ENCODE results near the gene CDH13. TPM values are rescaled to one million over a fixed set of nuclear protein-coding genes. Genes with fewer than 3 reads are reported as not detected.

The CDH13 gene
- total RNA-seq, 4 donors from 2014 or later, result 6.4 to 19.7 (median 11.7) TPM

- TF ChIP-seq CTCF (IDR thresholded peaks at IDR 0.05; ENCODE audit: low read depth), result no peak
Measured at GRCh38 chr16:83115491-83116232, 488.9 kb downstream of the CDH13 start.

DNA sequence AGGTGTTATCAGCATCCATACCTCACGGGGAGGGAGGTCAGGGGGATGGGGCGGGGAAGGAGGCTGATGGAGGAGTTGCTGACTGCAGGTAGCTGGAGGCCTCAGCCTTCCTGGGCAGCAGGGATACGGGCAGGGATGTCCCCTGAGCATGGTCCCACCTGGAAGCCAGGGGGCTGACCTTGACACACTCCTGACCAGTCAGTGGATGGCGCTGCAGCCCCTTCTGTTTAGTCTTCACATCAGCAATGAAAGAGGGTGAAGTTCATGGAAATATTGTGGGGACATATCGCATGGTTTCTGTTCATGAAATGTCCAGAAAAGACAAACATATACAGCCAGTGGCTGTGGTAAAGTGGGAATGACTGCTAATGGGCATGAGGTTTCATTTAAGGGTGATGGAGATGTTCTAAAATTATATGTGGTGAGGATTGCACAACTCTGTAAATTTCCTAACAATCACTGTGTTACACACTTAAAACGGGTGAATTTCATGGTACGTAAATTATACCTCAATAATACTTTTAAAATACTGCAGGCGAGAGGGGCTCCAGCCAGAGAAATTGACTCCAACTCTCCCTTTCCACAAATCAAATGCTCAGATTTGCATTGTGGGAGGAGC is 489.6 kb downstream of the CDH13 start:
- no peak for TF ChIP-seq CTCF (IDR thresholded peaks at IDR 0.05; ENCODE audit: low read depth)

GRCh38 chr16:83117810-83118209 is 491.0 kb downstream of the CDH13 start:
- TF ChIP-seq CTCF (IDR thresholded peaks at IDR 0.05; ENCODE audit: low read depth), result no peak

GRCh38 chr16:83118365-83118764 is 491.6 kb downstream of the CDH13 start:
- no peak for TF ChIP-seq CTCF (IDR thresholded peaks at IDR 0.05; ENCODE audit: low read depth)

DNA sequence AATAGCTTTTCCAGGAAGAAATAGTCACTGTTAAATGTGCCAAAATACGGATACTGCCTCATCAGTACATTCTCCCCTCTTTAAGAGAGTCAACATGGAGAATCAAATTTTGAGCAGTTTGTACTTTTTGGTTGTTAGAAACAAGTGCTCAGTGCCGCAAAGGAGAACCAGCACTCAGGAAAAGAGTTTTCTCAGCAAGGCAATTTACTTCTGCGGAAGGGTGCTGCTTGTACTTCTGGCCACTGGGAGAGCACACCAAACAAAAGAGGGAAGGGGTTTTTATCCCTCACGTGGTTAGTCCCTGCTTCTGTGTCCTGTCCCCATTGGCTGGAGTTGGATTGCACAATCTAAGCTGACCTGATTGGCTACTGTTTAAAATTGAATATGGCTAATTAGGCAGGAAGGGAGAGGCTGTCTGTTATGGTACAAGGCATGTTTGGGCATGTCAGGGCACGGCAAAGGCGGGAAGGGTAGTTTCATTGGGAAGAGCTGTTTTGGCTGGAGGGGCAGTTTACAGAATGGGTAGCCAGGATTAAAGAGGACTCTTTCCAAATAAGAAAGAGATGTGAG is 499.3 kb downstream of the CDH13 start:
- TF ChIP-seq CTCF (IDR thresholded peaks at IDR 0.05; ENCODE audit: low read depth), result no peak

GRCh38 chr16:83128041-83128440 is 501.3 kb downstream of the CDH13 start:
- no peak for TF ChIP-seq CTCF (IDR thresholded peaks at IDR 0.05; ENCODE audit: low read depth)

DNA sequence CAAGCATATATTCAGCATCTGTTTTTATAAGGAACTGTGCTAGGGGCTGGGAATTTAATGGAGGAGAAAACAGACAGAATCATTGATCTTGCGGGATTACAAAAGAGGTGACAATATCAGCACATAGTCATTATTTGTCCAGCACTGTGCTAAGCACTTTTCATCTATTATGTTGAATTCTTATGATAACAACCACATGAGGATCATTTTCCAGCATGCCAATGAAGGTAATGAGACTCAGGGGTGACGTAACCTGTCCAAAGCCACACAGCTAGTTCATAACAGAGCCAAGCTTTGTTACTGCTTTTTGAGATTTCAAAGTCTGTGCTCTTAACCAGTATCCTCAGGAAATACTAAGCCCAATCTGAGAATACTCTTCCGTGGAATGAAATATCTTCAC is 503.3 kb downstream of the CDH13 start:
- TF ChIP-seq CTCF (IDR thresholded peaks at IDR 0.05; ENCODE audit: low read depth), result no peak
